H1 (cell line): Measurements from ENCODE around the gene PARP1. TPM values are rescaled to one million over a fixed set of nuclear protein-coding genes. Genes with fewer than 3 reads are reported as not detected.

ENCODE experiments used
- CTCF ChIA-PET: fragments of 300-600 bp; sonication (Branson Sonifier 250); formaldehyde crosslinking; loops from one replicate; lab custom pipeline; 2021; ENCODE audit not compliant: partially characterized antibody; lab: Charles Lee
- POLR2A ChIA-PET: fragments of 300-600 bp; sonication (Branson Sonifier 250); formaldehyde crosslinking; loops from one replicate; lab custom pipeline; 2021; ENCODE audit warnings: inconsistent platforms; ENCODE audit not compliant: partially characterized antibody; lab: Charles Lee
- DNase-seq, 2 experiments: peaks; one replicate each; pipeline versions ENCODE4 v3.0.0 to v3.0.0-alpha.2; 2010 to 2022; ENCODE audit warnings: low spot score in 2 of 2, low read depth in 1 of 2, mixed read lengths in 1 of 2
- FAIRE-seq: peaks from 2 replicates; lab custom pipeline; 2011; peaks lifted over from hg19 to GRCh38; lab: Jason Lieb, UNC
- H2AFZ ChIP-seq: 2 replicates; pipeline ENCODE4 v1.8.1; 2012; ENCODE audit warnings: low read length, inconsistent platforms
- H2AK5ac ChIP-seq: 2 replicates; pipeline ENCODE4 v1.6.1; 2013; ENCODE audit warnings: low read depth, low read length
- H2BK120ac ChIP-seq: replicated peaks from 2 replicates; pipeline ENCODE3; 2013; ENCODE audit warnings: low read depth, low read length, inconsistent platforms
- H2BK12ac ChIP-seq: 2 replicates; pipeline ENCODE4 v1.6.1; 2013; ENCODE audit warnings: low read depth, low read length
- H2BK15ac ChIP-seq: 2 replicates; pipeline ENCODE4 v1.6.1; 2013; ENCODE audit warnings: low read length
- H2BK20ac ChIP-seq: 2 replicates; pipeline ENCODE4 v1.6.1; 2013; ENCODE audit warnings: low read length
- H2BK5ac ChIP-seq: 2 replicates; pipeline ENCODE4 v1.6.1; 2013; ENCODE audit warnings: low read depth, low read length
- H3K14ac ChIP-seq: 2 replicates; pipeline ENCODE4 v1.6.1; 2013; ENCODE audit warnings: inconsistent platforms; ENCODE audit not compliant: insufficient read length
- H3K18ac ChIP-seq: 2 replicates; pipeline ENCODE4 v1.6.1; 2013; ENCODE audit warnings: low read length; ENCODE audit errors: extremely low read depth
- H3K23ac ChIP-seq: 2 replicates; pipeline ENCODE4 v1.6.1; 2013; ENCODE audit warnings: inconsistent platforms; ENCODE audit not compliant: insufficient read length
- H3K23me2 ChIP-seq: 2 replicates; pipeline ENCODE4 v1.6.1; 2013; ENCODE audit warnings: low read depth, low read length
- H3K27ac ChIP-seq: 2 replicates; pipeline ENCODE4 v1.6.1; 2011; ENCODE audit warnings: low read depth, low read length, inconsistent platforms
- H3K27me3 ChIP-seq, 4 experiments: replicated peaks in 1 of 4; 1 replicate in 1 of 4; 2 replicates in 3 of 4; pipeline versions ENCODE4 v1.6.1 to v1.8.1; 2011 to 2013; ENCODE audit warnings: low read length in 3 of 4, mild to moderate bottlenecking in 3 of 4, inconsistent platforms in 2 of 4, mixed read lengths in 2 of 4, moderate library complexity in 1 of 4; ENCODE audit not compliant: control insufficient read depth in 3 of 4, insufficient read depth in 3 of 4; ENCODE audit errors: extremely low read depth in 1 of 4
- H3K36me3 ChIP-seq, 4 experiments: 2 replicates each; pipeline versions ENCODE4 v1.6.1 to v1.8.1; 2011 to 2013; ENCODE audit warnings: mild to moderate bottlenecking in 4 of 4, low read length in 3 of 4, moderate library complexity in 2 of 4, control low read depth in 1 of 4, inconsistent platforms in 1 of 4; ENCODE audit not compliant: insufficient read depth in 4 of 4, control insufficient read depth in 2 of 4
- H3K4ac ChIP-seq: replicated peaks from 2 replicates; pipeline ENCODE3; 2013; ENCODE audit warnings: low read length, low read depth, mixed read lengths, inconsistent platforms; ENCODE audit not compliant: insufficient read length
- H3K4me1 ChIP-seq, 4 experiments: replicated peaks in 1 of 4; 1 replicate in 1 of 4; 2 replicates in 3 of 4; pipeline versions ENCODE4 v1.6.1 to v1.8.1; 2011 to 2013; ENCODE audit warnings: low read length in 3 of 4, inconsistent platforms in 2 of 4, mixed read lengths in 1 of 4; ENCODE audit not compliant: insufficient read depth in 4 of 4, control insufficient read depth in 3 of 4
- H3K4me2 ChIP-seq, 2 experiments: 2 replicates each; pipeline versions ENCODE4 v1.6.1 to v1.8.1; 2011 to 2013; ENCODE audit warnings: low read depth in 2 of 2, low read length in 2 of 2, control low read depth in 1 of 2, inconsistent platforms in 1 of 2, mild to moderate bottlenecking in 1 of 2; ENCODE audit not compliant: insufficient read depth in 1 of 2
- H3K4me3 ChIP-seq, 4 experiments: fragments of 200-600, 300-600 bp in 1 of 4; sonication (generic), shearing (Covaris generic), sonication (Bioruptor Twin) in 1 of 4; 2 replicates each; pipeline versions ENCODE4 v1.5.1 to v1.8.1; 2011 to 2016; ENCODE audit warnings: low read length in 4 of 4, low read depth in 3 of 4, control low read depth in 2 of 4, inconsistent platforms in 2 of 4, mild to moderate bottlenecking in 2 of 4, mixed read lengths in 1 of 4, moderate library complexity in 1 of 4; ENCODE audit not compliant: insufficient read depth in 2 of 4; ENCODE audit errors: extremely low read depth in 1 of 4
- H3K56ac ChIP-seq: replicated peaks from 2 replicates; pipeline ENCODE3; 2013; ENCODE audit warnings: low read depth, mild to moderate bottlenecking, mixed read lengths, low read length, inconsistent platforms; ENCODE audit not compliant: insufficient read length
- H3K79me1 ChIP-seq: 2 replicates; pipeline ENCODE4 v1.6.1; 2013; ENCODE audit warnings: low read depth, low read length, control low read depth
- H3K79me2 ChIP-seq, 2 experiments: 2 replicates each; pipeline versions ENCODE4 v1.6.1 to v1.8.1; 2012 to 2013; ENCODE audit warnings: low read length in 2 of 2, mild to moderate bottlenecking in 2 of 2, inconsistent platforms in 1 of 2; ENCODE audit not compliant: insufficient read depth in 2 of 2, control insufficient read depth in 1 of 2
- H3K9ac ChIP-seq, 4 experiments: replicated peaks in 1 of 4; 1 replicate in 1 of 4; 2 replicates in 3 of 4; pipeline versions ENCODE4 v1.6.1 to v1.8.1; 2011 to 2013; ENCODE audit warnings: low read depth in 3 of 4, low read length in 3 of 4, control low read depth in 2 of 4, mild to moderate bottlenecking in 2 of 4, moderate library complexity in 2 of 4, inconsistent platforms in 1 of 4; ENCODE audit errors: extremely low read depth in 1 of 4
- H3K9me3 ChIP-seq, 2 experiments: 2 replicates each; pipeline versions ENCODE4 v1.6.1 to v1.8.1; 2012 to 2013; ENCODE audit warnings: mild to moderate bottlenecking in 2 of 2, moderate library complexity in 2 of 2, control low read depth in 1 of 2, inconsistent platforms in 1 of 2, low read depth in 1 of 2, low read length in 1 of 2, mixed read lengths in 1 of 2; ENCODE audit not compliant: insufficient read depth in 2 of 2
- H4K20me1 ChIP-seq, 2 experiments: replicated peaks in 1 of 2; 2 replicates each; pipeline versions ENCODE3 to v1.8.1; 2011 to 2013; ENCODE audit warnings: inconsistent platforms in 2 of 2, low read length in 2 of 2, mild to moderate bottlenecking in 1 of 2; ENCODE audit not compliant: insufficient read depth in 2 of 2, control insufficient read depth in 1 of 2
- H4K5ac ChIP-seq: 2 replicates; pipeline ENCODE4 v1.6.1; 2013; ENCODE audit warnings: low read length, low read depth, mixed read lengths, inconsistent platforms; ENCODE audit not compliant: insufficient read length
- H4K8ac ChIP-seq: 2 replicates; pipeline ENCODE4 v1.8.0; 2013; ENCODE audit warnings: mild to moderate bottlenecking, moderate library complexity, low read length, inconsistent platforms; ENCODE audit not compliant: insufficient read depth; ENCODE audit errors: extremely low read depth
- H4K91ac ChIP-seq: replicated peaks from 2 replicates; pipeline ENCODE3; 2013; ENCODE audit warnings: low read length, mixed read lengths, inconsistent platforms; ENCODE audit not compliant: insufficient read length
- BACH1 ChIP-seq: IDR thresholded peaks from 2 replicates; pipeline ENCODE4 v1.6.1; 2012; ENCODE audit warnings: low read length, improper control_type of control experiment
- BRCA1 ChIP-seq: IDR thresholded peaks from 2 replicates; pipeline ENCODE4 v1.6.1; 2012; ENCODE audit warnings: low read depth, low read length, improper control_type of control experiment
- CHD2 ChIP-seq: IDR thresholded peaks from 2 replicates; pipeline ENCODE4 v1.6.1; 2012; ENCODE audit warnings: low read length, improper control_type of control experiment
- CTBP2 ChIP-seq: IDR thresholded peaks from 2 replicates; pipeline ENCODE4 v1.7.0; 2011; ENCODE audit warnings: borderline replicate concordance, mild to moderate bottlenecking, moderate library complexity, mixed read lengths, low read length; ENCODE audit not compliant: insufficient read depth, insufficient read length
- E2F6 ChIP-seq: IDR thresholded peaks from 2 replicates; pipeline ENCODE4 v1.6.1; 2012; ENCODE audit warnings: inconsistent platforms
- GABPA ChIP-seq: IDR thresholded peaks from 2 replicates; pipeline ENCODE4 v1.6.1; 2011; ENCODE audit warnings: mild to moderate bottlenecking, low read length, moderate library complexity, borderline replicate concordance; ENCODE audit not compliant: insufficient read depth
- HDAC2 ChIP-seq, 2 experiments: fragments of 300-600 bp in 1 of 2; sonication (generic) in 1 of 2; IDR thresholded peaks; 2 replicates each; pipeline ENCODE4 v1.6.1; 2011 to 2012; ENCODE audit warnings: low read depth in 2 of 2, low read length in 2 of 2, mild to moderate bottlenecking in 2 of 2, moderate library complexity in 2 of 2, borderline replicate concordance in 1 of 2, inconsistent platforms in 1 of 2
- PHF8 ChIP-seq: fragments of 200-600 bp; sonication (generic); conservative IDR thresholded peaks from 2 replicates; pipeline ENCODE4 v1.7.1; 2012; ENCODE audit warnings: low read depth, mild to moderate bottlenecking, inconsistent platforms, low read length, moderate library complexity
- POU5F1 ChIP-seq: IDR thresholded peaks from 2 replicates; pipeline ENCODE4 v1.6.1; 2011; ENCODE audit warnings: low read depth, mild to moderate bottlenecking, low read length, moderate library complexity
- SIN3A ChIP-seq, 2 experiments: IDR thresholded peaks in 1 of 2; conservative IDR thresholded peaks in 1 of 2; 2 replicates each; pipeline ENCODE4 v1.6.1; 2011 to 2012; ENCODE audit warnings: low read length in 2 of 2, improper control_type of control experiment in 1 of 2, low read depth in 1 of 2, mild to moderate bottlenecking in 1 of 2
- SUZ12 ChIP-seq: fragments of 200-600 bp; sonication (generic); IDR thresholded peaks from 2 replicates; pipeline ENCODE4 v1.6.1; 2012; ENCODE audit warnings: mild to moderate bottlenecking, inconsistent platforms, low read length, moderate library complexity, mixed read lengths
- TAF1 ChIP-seq: IDR thresholded peaks from 2 replicates; pipeline ENCODE4 v1.6.1; 2011; ENCODE audit warnings: mild to moderate bottlenecking, low read depth, low read length
- WGBS, 2 experiments: shearing (Covaris generic) in 1 of 2; methylation state at CpG; one replicate each; pipeline versions ENCODE4 v1.1.6 to v1.1.7; 2013 to 2015; ENCODE audit warnings: low lambda C conversion rate in 2 of 2, mixed read lengths in 2 of 2, inconsistent platforms in 1 of 2, low coverage in 1 of 2, missing lambda C conversion rate in 1 of 2; ENCODE audit not compliant: insufficient replicate concordance in 2 of 2, insufficient coverage in 1 of 2, insufficient read length in 1 of 2; ENCODE audit errors: extremely low coverage in 1 of 2, missing lambda C conversion rate in 1 of 2; 5-methylcytosine and 5-hydroxymethylcytosine counted together
- polyA plus RNA-seq, 7 experiments: library from polyadenylated mRNA; depleted of rRNA in 3 of 7; stranded (reverse) in 5 of 7; unstranded in 2 of 7; fragments of >200 nt in 5 of 7; fragments of 200-250 nt in 2 of 7; gene quantifications; 1 replicate in 5 of 7; 2 replicates in 1 of 7; 4 replicates in 1 of 7; pipeline versions ENCODE4 v1.2.1 to v1.2.3, GENCODE V29; 2011 to 2013; ENCODE audit warnings: missing spikeins in 2 of 7, mixed read lengths in 2 of 7
- total RNA-seq: library from RNA; stranded (reverse); fragmentation: NEBNext Ultra II Directional; extraction: Animal tissue kit (Norgen Biotek cat#: 25700); gene quantifications from 2 replicates; pipeline ENCODE4 v1.2.1, GENCODE V29; 2021

The PARP1 gene
- total and polyA plus RNA-seq, 2 of the 8 experiments (the other 6 are each of a cell fraction or from before 2014, with no cell fraction given) = 416 to 441 TPM

GRCh38 chr1:226453015-226453704 lies 45.3 kb upstream of the PARP1 start:
- Histone ChIP-seq H3K9ac (no peak overlapping the region), H3K27ac (no peak overlapping the region), H2BK120ac (no peak overlapping the region), H3K18ac (no peak overlapping the region), H4K20me1 (no peaks in the 10 kb centered on the region), H2BK12ac (no peak overlapping the region), H4K5ac (no peak overlapping the region), H3K14ac (no peak overlapping the region), H3K23me2 (no peaks in the 10 kb centered on the region), H3K56ac (no peak overlapping the region), H2AFZ (no peak overlapping the region), H3K4ac (no peak overlapping the region), H3K36me3 (no peaks in the 10 kb centered on the region), H3K4me3 (no peak overlapping the region), H3K4me1 (no peaks in the 10 kb centered on the region; a peak in 3 of 7 replicates), H3K79me2 (no peaks in the 10 kb centered on the region), H4K8ac (no peak overlapping the region; the same call in 1 of the 2 replicates), H2BK15ac (no peak overlapping the region; the same call in 1 of the 2 replicates), H3K79me1 (no peaks in the 10 kb centered on the region), H3K27me3 (no peaks in the 10 kb centered on the region), H2AK5ac (no peak overlapping the region), H2BK5ac (no peak overlapping the region), H2BK20ac (no peak overlapping the region), H3K23ac (no peak overlapping the region), H4K91ac (no peak overlapping the region), H3K4me2 (no peak overlapping the region), H3K9me3 (no peaks in the 10 kb centered on the region)
- FAIRE-seq (no peak), DNase-seq (no peak)
- ChIA-PET POLR2A (no interaction called here), CTCF (interaction anchor here (0.8 to 1.8 kb wide), 2 partner anchors 14 to 15 kb away, joined by 4 to 5 read pairs; no protein-coding TSS in a partner anchor)
- 85% methylated on average over 7 of the region's 7 CpGs; no CpG with 5 or more reads in 1 of the 2 experiments for whole genome bisulfite sequencing, 2 experiments
- TF ChIP-seq BRCA1 (no peak), POU5F1 (no peak), GABPA (no peak), SIN3A (conservative IDR thresholded peaks at IDR 0.05 in 1 of 2, IDR thresholded peaks at IDR 0.05 in 1 of 2; ENCODE audit: low read depth in 1 of 2, low read length in 2 of 2) (no peak), BACH1 (no peak), PHF8 (no peak), TAF1 (no peak), SUZ12 (no peak), E2F6 (no peak), CHD2 (no peak), CTBP2 (no peak), HDAC2 (IDR thresholded peaks at IDR 0.05; ENCODE audit: borderline replicate concordance in 1 of 2, low read depth in 2 of 2, low read length in 2 of 2) (no peak)
